Measurements from ENCODE around the gene MSI2.

DNA sequence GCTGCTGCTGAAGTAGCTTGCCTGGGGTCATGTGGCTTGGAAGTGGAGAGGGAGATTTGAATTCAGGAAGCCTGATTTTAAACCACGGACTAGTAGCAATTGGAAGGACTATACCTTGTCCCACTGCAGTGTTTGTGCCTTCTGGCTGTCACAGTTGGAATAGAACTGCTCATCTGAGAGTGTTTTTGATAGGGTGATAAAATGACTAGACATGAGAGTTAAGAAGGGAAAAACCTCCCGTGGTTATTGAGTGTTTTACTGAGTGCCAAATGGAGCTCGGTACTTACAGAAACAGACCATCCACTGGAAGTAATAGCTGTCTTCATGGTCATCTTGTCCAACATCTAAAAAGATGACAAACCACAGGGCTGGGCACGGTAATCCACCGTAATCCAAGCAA, 70.4 kb downstream of the MSI2 start:
- TF ChIP-seq, protein P1, sequence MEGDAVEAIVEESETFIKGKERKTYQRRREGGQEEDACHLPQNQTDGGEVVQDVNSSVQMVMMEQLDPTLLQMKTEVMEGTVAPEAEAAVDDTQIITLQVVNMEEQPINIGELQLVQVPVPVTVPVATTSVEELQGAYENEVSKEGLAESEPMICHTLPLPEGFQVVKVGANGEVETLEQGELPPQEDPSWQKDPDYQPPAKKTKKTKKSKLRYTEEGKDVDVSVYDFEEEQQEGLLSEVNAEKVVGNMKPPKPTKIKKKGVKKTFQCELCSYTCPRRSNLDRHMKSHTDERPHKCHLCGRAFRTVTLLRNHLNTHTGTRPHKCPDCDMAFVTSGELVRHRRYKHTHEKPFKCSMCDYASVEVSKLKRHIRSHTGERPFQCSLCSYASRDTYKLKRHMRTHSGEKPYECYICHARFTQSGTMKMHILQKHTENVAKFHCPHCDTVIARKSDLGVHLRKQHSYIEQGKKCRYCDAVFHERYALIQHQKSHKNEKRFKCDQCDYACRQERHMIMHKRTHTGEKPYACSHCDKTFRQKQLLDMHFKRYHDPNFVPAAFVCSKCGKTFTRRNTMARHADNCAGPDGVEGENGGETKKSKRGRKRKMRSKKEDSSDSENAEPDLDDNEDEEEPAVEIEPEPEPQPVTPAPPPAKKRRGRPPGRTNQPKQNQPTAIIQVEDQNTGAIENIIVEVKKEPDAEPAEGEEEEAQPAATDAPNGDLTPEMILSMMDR (conservative IDR thresholded peaks at IDR 0.05; ENCODE audit: low read length) = no peak
- no peak for TF ChIP-seq EZH2phosphoT487 (IDR thresholded peaks at IDR 0.05; ENCODE audit: borderline replicate concordance)
